ENCODE results near the gene ZNF827. TPM values are rescaled to one million over a fixed set of nuclear protein-coding genes. Genes with fewer than 3 reads are reported as not detected.
"Not testable (repeated sequence)": the region's sequence is repeated elsewhere in the genome, so short reads cannot be mapped to it uniquely, and the experiment has no call there.

ZNF827 gene
- total RNA-seq, 4 donors from 2014 or later, result 7.2 to 16.1 (median 10.9) TPM

DNA sequence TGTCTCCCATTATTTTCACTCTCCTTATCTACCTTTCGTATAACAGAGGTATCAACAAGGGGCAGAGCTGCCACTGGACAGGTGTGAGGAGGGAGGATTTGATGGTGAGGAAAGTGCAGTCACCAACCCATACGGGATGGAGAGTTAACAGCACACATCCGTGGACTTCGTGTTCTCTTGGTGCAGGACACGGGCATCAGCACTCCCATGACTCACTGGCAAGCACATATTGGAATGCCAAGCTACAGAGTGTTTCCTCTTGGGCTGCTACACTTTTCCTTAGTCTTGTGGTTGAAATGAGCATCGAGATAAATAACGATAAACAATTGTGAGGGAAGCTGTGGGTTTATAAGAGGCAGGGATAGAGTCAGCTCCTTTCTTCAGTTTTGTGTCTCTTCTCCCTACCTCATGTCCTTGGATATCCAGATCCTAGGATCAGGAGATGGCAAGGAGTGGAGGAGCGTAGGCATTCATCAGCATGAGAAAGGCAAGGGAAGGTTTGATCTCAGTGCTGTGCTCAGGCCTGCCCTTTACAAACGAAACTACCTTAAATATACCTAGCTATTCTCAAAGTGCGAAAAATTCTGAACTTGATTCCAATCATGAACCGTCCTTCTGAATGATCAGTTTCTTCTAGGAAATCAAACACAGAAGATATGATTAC, 96.3 kb downstream of the ZNF827 start:
- H3K27me3 ChIP-seq, result no peaks in the 10 kb centered on the region
- intact Hi-C loops (cut with DNase I; ENCODE audit: low total_unique reads) (loop anchor here (5.0 to 10.0 kb wide), 2 partner anchors 105 to 332 kb away; partner anchors contain the start of gene LSM6), in situ Hi-C loops (cut with MboI; ENCODE audit: low sequenced_read_pairs in 4 of 4) (no loop called here)
- DNase-seq, result peak; percentile 39 to 44
- peak; percentile 78 to 98 for ATAC-seq
- H3K36me3 ChIP-seq, result peaks cover 0 to 6% of the 10 kb centered on the region in 2 donors
- H3K4me3 ChIP-seq, result no peak overlapping the region
- H3K27ac ChIP-seq, result peak overlapping the region in 1 of 4 donors; percentile 69
- TF ChIP-seq, protein P1, sequence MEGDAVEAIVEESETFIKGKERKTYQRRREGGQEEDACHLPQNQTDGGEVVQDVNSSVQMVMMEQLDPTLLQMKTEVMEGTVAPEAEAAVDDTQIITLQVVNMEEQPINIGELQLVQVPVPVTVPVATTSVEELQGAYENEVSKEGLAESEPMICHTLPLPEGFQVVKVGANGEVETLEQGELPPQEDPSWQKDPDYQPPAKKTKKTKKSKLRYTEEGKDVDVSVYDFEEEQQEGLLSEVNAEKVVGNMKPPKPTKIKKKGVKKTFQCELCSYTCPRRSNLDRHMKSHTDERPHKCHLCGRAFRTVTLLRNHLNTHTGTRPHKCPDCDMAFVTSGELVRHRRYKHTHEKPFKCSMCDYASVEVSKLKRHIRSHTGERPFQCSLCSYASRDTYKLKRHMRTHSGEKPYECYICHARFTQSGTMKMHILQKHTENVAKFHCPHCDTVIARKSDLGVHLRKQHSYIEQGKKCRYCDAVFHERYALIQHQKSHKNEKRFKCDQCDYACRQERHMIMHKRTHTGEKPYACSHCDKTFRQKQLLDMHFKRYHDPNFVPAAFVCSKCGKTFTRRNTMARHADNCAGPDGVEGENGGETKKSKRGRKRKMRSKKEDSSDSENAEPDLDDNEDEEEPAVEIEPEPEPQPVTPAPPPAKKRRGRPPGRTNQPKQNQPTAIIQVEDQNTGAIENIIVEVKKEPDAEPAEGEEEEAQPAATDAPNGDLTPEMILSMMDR (IDR thresholded peaks at IDR 0.05 in 4 of 5, conservative IDR thresholded peaks at IDR 0.05 in 1 of 5), result no peak
- no peak for TF ChIP-seq POLR2A (IDR thresholded peaks at IDR 0.05)
- H3K9me3 ChIP-seq, result no peaks in the 10 kb centered on the region
- peaks cover 8 to 10% of the 10 kb centered on the region in 2 donors for H3K4me1 ChIP-seq

DNA sequence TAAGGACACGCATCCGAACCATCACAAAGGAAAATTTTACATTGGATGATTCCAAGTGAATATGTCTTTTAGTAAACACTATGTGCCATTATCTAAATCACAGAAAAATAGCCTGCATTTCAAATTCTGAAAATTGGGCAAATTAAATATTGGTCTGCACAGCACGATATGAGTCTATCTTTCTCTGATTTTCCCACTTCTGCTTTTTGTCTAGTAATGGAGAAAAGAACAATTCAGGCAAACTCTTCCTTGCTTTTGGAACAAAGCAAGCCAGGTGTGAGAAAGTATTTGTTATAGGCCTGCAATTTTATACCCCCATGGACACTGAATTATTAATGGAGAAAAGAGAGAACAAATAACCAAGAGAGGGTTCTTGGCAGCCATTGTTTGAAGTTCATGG, 97.8 kb downstream of the ZNF827 start:
- Histone ChIP-seq H3K36me3 (peaks cover 0 to 6% of the 10 kb centered on the region in 2 donors), H3K27me3 (no peaks in the 10 kb centered on the region), H3K9me3 (no peaks in the 10 kb centered on the region), H3K27ac (no peak overlapping the region), H3K4me3 (no peak overlapping the region), H3K4me1 (peaks cover 8 to 10% of the 10 kb centered on the region in 2 donors)
- in situ Hi-C loops (cut with MboI; ENCODE audit: low sequenced_read_pairs in 4 of 4), result no loop called here
- no peak for ATAC-seq
- TF ChIP-seq, protein P1 (IDR thresholded peaks at IDR 0.05 in 4 of 5, conservative IDR thresholded peaks at IDR 0.05 in 1 of 5), result no peak
- no peak for TF ChIP-seq POLR2A (IDR thresholded peaks at IDR 0.05)
- intact Hi-C loops (cut with DNase I; ENCODE audit: low total_unique reads), result loop anchor here (5.0 to 10.0 kb wide), 2 partner anchors 106 to 334 kb away; partner anchors contain the start of gene LSM6
- DNase-seq, result no peak

DNA sequence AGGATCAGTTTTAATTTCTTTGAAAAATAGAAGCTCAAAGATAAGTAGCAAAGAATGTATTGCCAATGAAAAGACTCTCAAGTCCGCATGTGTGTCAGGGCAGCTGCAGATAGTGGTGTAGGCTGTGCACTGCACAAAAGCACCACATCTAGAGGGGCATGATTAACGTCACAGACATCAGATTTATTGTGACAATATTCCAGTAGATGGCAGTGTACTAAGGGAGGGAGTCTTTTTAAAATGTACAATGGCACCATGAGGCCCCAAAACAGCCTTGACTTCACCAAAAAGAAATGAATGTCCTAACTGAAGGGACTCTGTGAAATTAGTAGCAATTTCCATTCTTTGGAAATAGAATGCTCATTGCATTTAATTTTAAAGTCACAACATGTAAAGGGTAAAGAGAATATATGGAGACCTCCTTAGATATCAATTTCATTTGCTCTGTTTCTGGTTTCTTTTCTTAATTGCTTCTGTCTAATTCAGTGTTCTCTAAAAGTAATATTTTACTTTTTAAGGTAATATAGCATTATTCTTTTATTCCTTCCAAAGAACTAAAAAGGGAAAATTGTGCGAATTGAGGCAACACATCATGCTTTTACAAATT, 98.4 kb downstream of the ZNF827 start:
- peak; percentile 46 to 89 for ATAC-seq

DNA sequence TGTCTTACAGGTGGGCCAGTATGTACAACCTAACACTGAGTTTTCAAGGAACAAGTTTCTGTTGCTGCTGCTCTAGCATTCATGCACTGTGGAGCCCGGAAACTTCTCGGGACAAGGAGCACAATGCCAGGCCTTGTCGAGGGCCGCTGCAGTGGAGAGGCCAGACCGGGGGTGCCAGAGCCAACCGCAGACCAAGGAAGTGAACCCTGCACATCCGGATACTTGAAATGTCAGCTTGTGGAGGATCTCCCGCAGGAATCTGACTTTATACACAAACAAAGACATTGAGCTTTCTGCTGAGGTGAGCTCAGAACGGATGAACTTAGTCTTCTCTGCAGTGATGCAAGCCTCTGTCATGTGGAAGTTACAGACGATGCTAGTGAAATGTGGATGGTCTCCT, 99.5 kb downstream of the ZNF827 start:
- Histone ChIP-seq H3K27me3 (no peaks in the 10 kb centered on the region), H3K9me3 (no peaks in the 10 kb centered on the region), H3K27ac (no peak overlapping the region), H3K36me3 (no peaks in the 10 kb centered on the region), H3K4me1 (peaks cover 8 to 10% of the 10 kb centered on the region in 2 donors), H3K4me3 (no peak overlapping the region)
- ATAC-seq (no peak), DNase-seq (no peak)
- intact Hi-C loops (cut with DNase I; ENCODE audit: low total_unique reads) (no loop called here), in situ Hi-C loops (cut with MboI; ENCODE audit: low sequenced_read_pairs in 4 of 4) (no loop called here)
- no peak for TF ChIP-seq POLR2A (IDR thresholded peaks at IDR 0.05)
- TF ChIP-seq, protein P1 (IDR thresholded peaks at IDR 0.05 in 4 of 5, conservative IDR thresholded peaks at IDR 0.05 in 1 of 5), result no peak

More for the DNA sequence above, 98.4 kb downstream of the ZNF827 start:
- intact Hi-C loops (cut with DNase I; ENCODE audit: low total_unique reads), result loop anchor here (5.0 to 10.0 kb wide), 2 partner anchors 107 to 335 kb away; partner anchors contain the start of gene LSM6
- Histone ChIP-seq H3K27me3 (no peaks in the 10 kb centered on the region), H3K9me3 (no peaks in the 10 kb centered on the region), H3K4me1 (peaks cover 8 to 10% of the 10 kb centered on the region in 2 donors), H3K36me3 (peaks cover 0 to 6% of the 10 kb centered on the region in 2 donors), H3K4me3 (no peak overlapping the region), H3K27ac (no peak overlapping the region)
- in situ Hi-C loops (cut with MboI; ENCODE audit: low sequenced_read_pairs in 4 of 4), result no loop called here
- no peak for TF ChIP-seq POLR2A (IDR thresholded peaks at IDR 0.05)
- TF ChIP-seq, protein P1 (IDR thresholded peaks at IDR 0.05 in 4 of 5, conservative IDR thresholded peaks at IDR 0.05 in 1 of 5), result peak; percentile 28 to 63 (median 45)
- DNase-seq, result no peak

DNA sequence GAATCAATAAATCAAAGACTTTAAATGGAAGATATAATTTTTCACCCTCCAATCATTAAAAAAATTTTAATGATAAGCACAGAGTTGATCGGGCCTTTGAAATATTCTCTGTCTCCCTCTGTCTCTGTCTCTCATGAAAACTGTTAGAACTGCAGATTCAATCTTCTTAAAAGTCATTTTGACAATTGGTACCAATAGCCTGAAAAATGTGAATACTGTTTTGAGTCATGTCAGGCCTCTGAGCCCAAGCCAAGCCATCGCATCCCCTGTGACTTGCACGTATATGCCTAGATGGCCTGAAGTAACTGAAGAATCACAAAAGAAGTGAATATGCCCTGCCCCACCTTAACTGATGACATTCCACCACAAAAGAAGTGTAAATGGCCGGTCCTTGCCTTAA, 106.2 kb downstream of the ZNF827 start:
- in situ Hi-C loops (cut with MboI; ENCODE audit: low sequenced_read_pairs in 4 of 4); H3K4me3 ChIP-seq; ATAC-seq; H3K27me3 ChIP-seq; H3K27ac ChIP-seq; intact Hi-C loops (cut with DNase I; ENCODE audit: low total_unique reads); DNase-seq; H3K9me3 ChIP-seq; H3K36me3 ChIP-seq: not testable (repeated sequence)
- H3K4me1 ChIP-seq, result peaks cover 11 to 17% of the 10 kb centered on the region in 2 donors

Measured in gastrocnemius medialis (tissue), 4 donors.